T47D (cell line): ENCODE data around the gene KCNH6.

Experiments
- DNase-seq, 2 experiments: peaks; one replicate each; pipeline versions ENCODE4 v3.0.0 to v3.0.0-alpha.2; 2011 to 2012; ENCODE audit warnings: low read depth in 1 of 2, low spot score in 1 of 2
- JUND ChIP-seq: IDR thresholded peaks from 2 replicates; pipeline ENCODE4 v1.6.1; 2012; ENCODE audit warnings: low read depth
- in situ Hi-C: cut with HindIII; loops from 2 replicates; pipeline ENCODE4 v1.10.0; 2016; ENCODE audit warnings: low sequenced_read_pairs, low pct_unique_long_range_greater_than_20kb

The KCNH6 gene

GRCh38 chr17:63480826-63481487 is 42.2 kb upstream of the KCNH6 start:
- TF ChIP-seq JUND, result no peak
- DNase-seq, result no peak
- in situ Hi-C loops, result no loop called here

DNA sequence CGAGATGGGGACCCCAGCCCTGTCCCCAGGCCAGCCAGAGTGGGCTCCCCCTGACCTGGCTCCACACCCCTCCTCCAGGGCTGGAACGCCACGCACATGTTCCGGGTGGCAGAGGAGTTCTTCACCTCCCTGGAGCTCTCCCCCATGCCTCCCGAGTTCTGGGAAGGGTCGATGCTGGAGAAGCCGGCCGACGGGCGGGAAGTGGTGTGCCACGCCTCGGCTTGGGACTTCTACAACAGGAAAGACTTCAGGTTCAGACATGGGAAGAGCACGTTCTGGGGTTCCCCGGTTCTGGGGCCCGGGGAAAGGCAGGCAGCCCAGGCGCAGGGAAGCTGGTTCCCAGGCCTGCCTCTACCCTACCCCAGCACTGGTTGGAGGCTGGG is 41.7 kb upstream of the KCNH6 start:
- DNase-seq, result no peak
- in situ Hi-C loops, result no loop called here
- TF ChIP-seq JUND, result no peak

DNA sequence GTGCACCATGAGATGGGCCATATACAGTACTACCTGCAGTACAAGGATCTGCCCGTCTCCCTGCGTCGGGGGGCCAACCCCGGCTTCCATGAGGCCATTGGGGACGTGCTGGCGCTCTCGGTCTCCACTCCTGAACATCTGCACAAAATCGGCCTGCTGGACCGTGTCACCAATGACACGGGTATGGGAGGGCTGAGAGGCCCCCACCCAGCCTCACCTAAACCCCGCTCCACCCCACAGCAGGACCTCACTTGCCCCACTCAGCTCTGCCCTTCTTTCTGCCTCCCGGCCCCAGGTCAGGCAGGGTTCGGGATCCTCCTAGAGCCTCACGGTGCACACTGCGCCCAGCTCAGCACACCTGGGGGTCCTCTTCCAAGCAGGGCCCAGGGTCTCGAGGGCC is 40.6 kb upstream of the KCNH6 start:
- in situ Hi-C loops, result no loop called here
- no peak for TF ChIP-seq JUND
- DNase-seq, result no peak

- no peak for TF ChIP-seq JUND
- in situ Hi-C loops, result no loop called here
- no peak for DNase-seq
These were observed 40.1 kb upstream of the KCNH6 start for GRCh38 chr17:63483038-63483437.

GRCh38 chr17:63483655-63484575 is 39.2 kb upstream of the KCNH6 start:
- in situ Hi-C loops, result no loop called here
- DNase-seq, result no peak
- TF ChIP-seq JUND, result no peak

GRCh38 chr17:63486317-63487013 is 36.7 kb upstream of the KCNH6 start:
- no peak for TF ChIP-seq JUND
- no peak for DNase-seq
- in situ Hi-C loops, result no loop called here

- in situ Hi-C loops, result no loop called here
- no peak for TF ChIP-seq JUND
- no peak for DNase-seq
These were observed 36.2 kb upstream of the KCNH6 start for GRCh38 chr17:63487014-63487339.

GRCh38 chr17:63488851-63489250 is 34.3 kb upstream of the KCNH6 start:
- TF ChIP-seq JUND, result no peak
- in situ Hi-C loops, result no loop called here
- no peak for DNase-seq

DNA sequence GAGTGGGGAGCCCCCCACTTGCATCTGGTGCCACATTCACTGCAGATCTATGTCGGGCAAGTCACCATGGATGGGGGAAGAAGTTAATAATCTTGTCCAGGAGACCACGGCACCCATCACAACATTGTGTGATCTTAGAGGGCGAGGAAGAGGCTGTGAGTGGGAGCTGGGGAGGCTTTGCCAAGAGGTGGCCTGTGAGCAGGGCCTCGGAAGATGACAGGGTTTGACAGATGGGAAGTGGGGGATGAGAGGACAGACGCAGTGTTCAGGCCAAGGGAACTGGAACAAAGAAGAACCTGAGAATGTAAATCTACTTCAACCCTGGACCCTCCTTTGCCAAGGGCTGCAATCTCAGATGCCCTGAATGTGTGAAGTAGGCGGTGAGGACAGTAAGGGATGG is 33.9 kb upstream of the KCNH6 start:
- TF ChIP-seq JUND, result no peak
- in situ Hi-C loops, result no loop called here
- no peak for DNase-seq

- in situ Hi-C loops, result no loop called here
These were observed 32.8 kb upstream of the KCNH6 start for GRCh38 chr17:63490329-63490728.

GRCh38 chr17:63490858-63491400 is 32.2 kb upstream of the KCNH6 start:
- no peak for TF ChIP-seq JUND
- in situ Hi-C loops, result no loop called here
- DNase-seq, result no peak

More at GRCh38 chr17:63490329-63490728, 32.8 kb upstream of the KCNH6 start:
- peak in 1 of 2 experiments; percentile 25 for DNase-seq
- no peak for TF ChIP-seq JUND

- TF ChIP-seq JUND, result no peak
- in situ Hi-C loops, result no loop called here
- no peak for DNase-seq
These were observed 31.7 kb upstream of the KCNH6 start for GRCh38 chr17:63491413-63491812.

DNA sequence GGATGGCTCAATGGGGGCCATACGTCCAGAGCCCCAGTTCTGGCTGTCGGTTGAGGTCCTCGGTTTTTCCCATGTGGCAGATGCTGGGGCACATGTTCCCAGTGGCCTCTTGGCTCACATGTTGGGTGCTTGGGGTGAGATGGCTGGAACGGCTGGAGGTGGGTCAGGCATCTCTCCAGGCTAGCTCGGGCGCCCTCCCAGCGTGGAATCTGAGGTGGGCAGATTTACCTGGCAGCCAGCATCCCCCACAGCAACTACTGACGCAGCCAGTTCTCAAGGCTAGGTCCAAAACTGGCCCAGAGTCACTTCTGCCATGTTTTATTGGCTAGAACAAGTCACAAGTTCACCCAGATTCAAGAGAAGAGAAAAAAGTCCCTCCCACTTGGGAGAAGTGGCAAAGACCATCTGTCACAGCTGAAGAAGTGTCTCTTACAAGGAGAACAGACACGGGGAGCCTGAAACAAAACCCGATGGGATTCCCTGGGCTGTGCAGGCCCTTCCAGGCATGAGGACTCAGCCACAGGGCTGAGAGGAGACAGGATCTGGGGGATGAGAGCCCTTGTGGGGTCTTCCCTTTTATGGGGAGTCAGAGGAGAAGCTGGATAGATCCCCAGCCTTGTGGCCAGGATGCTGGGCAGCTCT is 31.1 kb upstream of the KCNH6 start:
- no peak for DNase-seq
- no peak for TF ChIP-seq JUND
- in situ Hi-C loops, result no loop called here
